BJ (cell line): ENCODE measurements around the gene NLRP2B. TPM values are rescaled to one million over a fixed set of nuclear protein-coding genes. Genes with fewer than 3 reads are reported as not detected.
"Not testable (repeated sequence)": the region's sequence is repeated elsewhere in the genome, so short reads cannot be mapped to it uniquely, and the experiment has no call there.

Source experiments
- CTCF ChIA-PET: fragments of 350-600 bp; formaldehyde crosslinking; extraction: SDS; loops from one replicate; lab custom pipeline; 2021; ENCODE audit warnings: antibody characterized with exemption, inconsistent platforms; lab: Yijun Ruan, JAX
- POLR2A ChIA-PET: fragments of 300-600 bp; sonication (Branson Sonifier 250); formaldehyde crosslinking; extraction: SDS; loops from one replicate; lab custom pipeline; 2021; ENCODE audit warnings: antibody characterized with exemption; lab: Charles Lee
- DNase-seq: peaks from one replicate; pipeline ENCODE4 v3.0.0-alpha.2; 2011; ENCODE audit warnings: low read depth
- H3K27me3 ChIP-seq: 2 replicates; pipeline ENCODE4 v1.6.0; 2011; ENCODE audit warnings: low read length; ENCODE audit not compliant: control insufficient read depth, insufficient read depth
- H3K36me3 ChIP-seq: 2 replicates; pipeline ENCODE4 v1.5.1; 2011; ENCODE audit warnings: low read length; ENCODE audit not compliant: control insufficient read depth, insufficient read depth
- H3K4me3 ChIP-seq: 2 replicates; pipeline ENCODE4 v1.5.1; 2011; ENCODE audit warnings: low read depth, mild to moderate bottlenecking, control low read depth, low read length
- polyA minus RNA-seq: library from RNA; depleted of rRNA, polyadenylated mRNA; stranded (reverse); fragments of >200 nt; gene quantifications from 2 replicates; pipeline ENCODE4 v1.2.3, GENCODE V29; 2011; rRNA and poly(A)+ RNA removed
- polyA plus RNA-seq: library from polyadenylated mRNA; depleted of rRNA; stranded (reverse); fragments of >200 nt; gene quantifications from 2 replicates; pipeline ENCODE4 v1.2.3, GENCODE V29; 2011; rRNA removed
- TF ChIP-seq, protein P1 (sequence below): IDR thresholded peaks from 2 replicates; pipeline ENCODE4 v1.5.1; 2011; ENCODE audit warnings: low read depth, mild to moderate bottlenecking, control low read depth, inconsistent platforms, low read length, moderate library complexity; ENCODE audit not compliant: insufficient read depth

The NLRP2B gene
- polyA plus RNA-seq (not detected in 2 replicates), polyA minus RNA-seq (not detected in 2 replicates)

DNA sequence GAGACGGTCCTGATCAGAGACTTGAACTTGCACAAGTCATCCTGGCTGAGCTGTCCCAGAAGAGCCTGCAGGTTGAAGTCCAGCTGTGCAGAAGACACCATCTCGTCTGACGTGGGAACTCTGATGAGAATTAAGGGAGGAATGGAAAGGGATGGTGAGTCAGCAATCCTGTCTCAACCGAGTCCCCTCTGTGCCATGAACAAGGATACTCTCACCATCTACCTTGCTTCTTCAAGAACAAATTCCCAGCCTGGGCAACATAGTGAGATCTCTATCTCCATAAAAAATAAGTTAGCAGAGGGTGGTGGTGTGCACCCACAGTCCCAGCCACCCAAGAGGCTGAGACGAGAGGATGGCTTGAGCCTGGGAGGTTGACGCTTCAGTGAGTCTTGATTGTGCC is at the start of gene NLRP2B:
NLRP2B (minus strand) TSS at position 101 of the 400 bp plus-strand sequence.
- ChIA-PET CTCF (no interaction called here), POLR2A (no interaction called here)
- TF ChIP-seq, protein P1, sequence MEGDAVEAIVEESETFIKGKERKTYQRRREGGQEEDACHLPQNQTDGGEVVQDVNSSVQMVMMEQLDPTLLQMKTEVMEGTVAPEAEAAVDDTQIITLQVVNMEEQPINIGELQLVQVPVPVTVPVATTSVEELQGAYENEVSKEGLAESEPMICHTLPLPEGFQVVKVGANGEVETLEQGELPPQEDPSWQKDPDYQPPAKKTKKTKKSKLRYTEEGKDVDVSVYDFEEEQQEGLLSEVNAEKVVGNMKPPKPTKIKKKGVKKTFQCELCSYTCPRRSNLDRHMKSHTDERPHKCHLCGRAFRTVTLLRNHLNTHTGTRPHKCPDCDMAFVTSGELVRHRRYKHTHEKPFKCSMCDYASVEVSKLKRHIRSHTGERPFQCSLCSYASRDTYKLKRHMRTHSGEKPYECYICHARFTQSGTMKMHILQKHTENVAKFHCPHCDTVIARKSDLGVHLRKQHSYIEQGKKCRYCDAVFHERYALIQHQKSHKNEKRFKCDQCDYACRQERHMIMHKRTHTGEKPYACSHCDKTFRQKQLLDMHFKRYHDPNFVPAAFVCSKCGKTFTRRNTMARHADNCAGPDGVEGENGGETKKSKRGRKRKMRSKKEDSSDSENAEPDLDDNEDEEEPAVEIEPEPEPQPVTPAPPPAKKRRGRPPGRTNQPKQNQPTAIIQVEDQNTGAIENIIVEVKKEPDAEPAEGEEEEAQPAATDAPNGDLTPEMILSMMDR = no peak
- Histone ChIP-seq H3K36me3 (no peaks in the 10 kb centered on the region), H3K27me3 (no peaks in the 10 kb centered on the region), H3K4me3 (no peak within 1 kb of the TSS)
- no peak for DNase-seq

DNA sequence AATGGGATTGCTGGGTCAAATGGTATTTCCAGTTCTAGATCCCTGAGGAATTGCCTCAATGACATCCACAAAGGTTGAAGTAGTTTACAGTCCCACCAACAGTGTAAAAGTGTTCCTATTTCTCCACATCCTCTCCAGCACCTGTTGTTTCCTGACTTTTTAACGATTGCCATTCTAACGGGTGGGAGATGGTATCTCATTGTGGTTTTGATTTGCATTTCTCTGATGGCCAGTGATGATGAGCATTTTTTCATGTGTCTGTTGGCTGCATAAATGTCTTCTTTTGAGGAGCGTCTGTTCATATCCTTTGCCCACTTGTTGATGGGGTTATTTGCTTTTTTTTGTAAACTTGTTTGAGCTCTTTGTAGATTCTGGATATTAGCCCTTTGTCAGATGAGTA is 45.9 kb upstream of the NLRP2B start:
- DNase-seq, H3K4me3 ChIP-seq, H3K36me3 ChIP-seq, POLR2A ChIA-PET, H3K27me3 ChIP-seq, CTCF ChIA-PET: not testable (repeated sequence)

DNA sequence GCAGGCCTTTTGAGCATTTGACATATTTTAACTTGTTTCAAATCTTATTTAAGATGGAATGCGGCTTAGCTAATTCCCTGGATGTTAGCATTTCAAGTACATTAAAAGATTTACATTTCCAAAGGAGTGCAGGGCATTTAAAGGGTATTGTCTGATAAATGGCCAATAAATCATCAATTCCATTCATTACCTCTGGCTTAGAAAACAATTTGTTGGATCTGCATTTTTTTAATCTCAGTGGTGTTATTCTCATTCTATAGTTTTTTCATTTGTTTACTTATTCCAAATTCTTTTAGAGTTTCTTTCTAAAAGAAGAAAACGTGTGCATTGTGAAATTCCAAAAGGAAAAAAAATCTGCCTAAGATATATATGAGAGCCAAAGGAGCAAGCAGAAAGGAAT is 1.3 kb upstream of the NLRP2B start:
- Histone ChIP-seq H3K36me3 (no peaks in the 10 kb centered on the region), H3K4me3 (no peak overlapping the region), H3K27me3 (no peaks in the 10 kb centered on the region)
- TF ChIP-seq, protein P1 = no peak
- no peak for DNase-seq
- ChIA-PET CTCF (no interaction called here), POLR2A (no interaction called here)

DNA sequence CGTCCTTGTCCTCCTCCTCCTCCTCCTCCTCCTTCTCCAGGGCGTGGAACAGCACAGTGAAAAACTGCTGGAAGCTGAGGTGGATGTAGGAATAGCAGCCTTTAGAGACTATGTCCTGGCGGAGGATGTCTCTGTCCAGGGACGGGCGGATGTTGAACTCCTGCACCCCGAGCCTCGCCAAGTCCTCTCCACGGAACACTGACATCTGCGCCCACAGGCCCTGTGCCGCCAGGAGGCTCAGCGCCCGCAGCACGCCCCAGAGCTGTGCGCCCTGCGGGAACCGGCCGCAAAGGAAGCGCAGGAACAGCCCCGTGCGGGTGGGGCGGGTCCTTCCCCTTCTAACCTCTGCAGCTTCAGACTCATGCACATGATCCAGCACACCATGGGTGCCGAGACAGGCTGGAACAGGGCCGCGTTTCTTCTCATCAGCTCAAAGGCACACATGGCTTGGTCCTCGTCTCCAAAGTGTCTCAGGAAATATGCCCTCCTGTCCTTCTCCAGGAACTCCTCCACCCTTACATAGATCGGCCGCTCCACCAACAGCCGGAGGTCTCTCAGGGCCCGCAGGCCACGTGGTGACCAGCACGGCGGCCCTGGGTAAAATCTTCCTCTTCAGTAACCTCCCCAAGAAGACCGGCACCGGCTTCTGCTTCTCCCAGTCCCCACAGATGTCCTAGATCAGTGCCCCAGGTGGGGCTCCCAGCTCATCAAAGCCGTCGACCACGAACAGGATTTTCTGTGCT is 1.2 kb downstream of the NLRP2B start:
- TF ChIP-seq, protein P1 = no peak
- ChIA-PET CTCF (no interaction called here), POLR2A (no interaction called here)
- Histone ChIP-seq H3K4me3 (no peak overlapping the region), H3K36me3 (no peaks in the 10 kb centered on the region), H3K27me3 (no peaks in the 10 kb centered on the region)
- no peak for DNase-seq

DNA sequence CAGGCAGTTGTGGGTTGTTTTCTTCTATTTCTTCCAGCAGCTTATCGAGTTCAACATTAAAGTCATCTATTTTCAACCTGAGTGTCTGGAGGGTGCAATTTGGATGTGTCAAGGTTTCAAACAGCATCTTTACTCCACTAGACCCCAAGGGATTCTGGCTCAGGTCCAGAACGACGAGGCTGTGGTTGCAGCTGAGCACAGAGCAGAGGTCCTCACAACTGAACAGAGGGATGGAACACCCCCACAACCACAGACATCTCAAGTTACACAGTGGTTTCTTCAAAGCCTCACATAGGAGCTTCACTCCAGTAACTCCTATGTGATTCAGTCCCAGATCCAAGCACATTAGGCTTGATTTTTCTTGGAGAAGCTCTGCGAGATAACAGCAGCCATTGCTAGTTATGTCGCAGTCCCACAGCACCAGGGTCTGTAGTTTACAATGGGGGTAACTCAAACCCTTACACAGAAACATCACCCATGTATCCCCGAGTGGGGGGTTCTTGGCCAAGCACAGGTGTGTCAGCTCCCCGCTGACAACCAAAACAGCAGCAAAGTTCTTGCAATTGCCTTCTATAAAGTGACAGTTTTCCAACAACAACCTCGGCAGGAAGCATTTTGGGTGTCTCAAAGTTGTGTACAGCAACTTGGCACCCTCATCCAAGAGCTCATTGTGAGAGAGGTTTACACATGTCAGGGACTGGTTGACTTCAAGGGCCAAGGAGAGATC is 2.8 kb downstream of the NLRP2B start:
- CTCF ChIA-PET = no interaction called here
- no peak for DNase-seq
- H3K4me3 ChIP-seq = no peak overlapping the region
- H3K36me3 ChIP-seq = no peaks in the 10 kb centered on the region
- no peaks in the 10 kb centered on the region for H3K27me3 ChIP-seq
- POLR2A ChIA-PET = no interaction called here
- TF ChIP-seq, protein P1 = no peak
